ENCODE data around the gene PLEKHH1.
"Not testable (repeated sequence)": the region's sequence is repeated elsewhere in the genome, so short reads cannot be mapped to it uniquely, and the experiment has no call there.

PLEKHH1 gene

DNA sequence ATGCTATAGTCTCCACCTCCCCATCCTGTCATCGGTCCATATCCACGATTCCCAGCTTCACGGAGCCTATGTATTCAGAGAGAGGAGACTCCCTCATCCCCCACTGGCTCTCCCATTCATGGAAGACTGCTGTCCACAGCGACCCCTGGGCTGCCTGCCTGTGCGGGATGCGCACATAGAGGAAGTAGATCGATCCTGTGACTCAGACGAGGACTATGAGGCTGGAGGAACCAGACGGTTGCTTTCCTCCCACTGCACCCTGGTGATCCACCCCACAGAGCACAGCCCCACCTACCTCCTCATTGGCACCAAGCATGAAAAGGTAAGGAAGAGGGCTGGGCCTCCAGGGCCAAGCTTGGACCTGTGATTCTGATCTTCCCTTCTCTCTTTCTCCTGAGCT is 42.6 kb downstream of the PLEKHH1 start:
- no peak for DNase-seq (ENCODE audit: low read depth, low spot score)

DNA sequence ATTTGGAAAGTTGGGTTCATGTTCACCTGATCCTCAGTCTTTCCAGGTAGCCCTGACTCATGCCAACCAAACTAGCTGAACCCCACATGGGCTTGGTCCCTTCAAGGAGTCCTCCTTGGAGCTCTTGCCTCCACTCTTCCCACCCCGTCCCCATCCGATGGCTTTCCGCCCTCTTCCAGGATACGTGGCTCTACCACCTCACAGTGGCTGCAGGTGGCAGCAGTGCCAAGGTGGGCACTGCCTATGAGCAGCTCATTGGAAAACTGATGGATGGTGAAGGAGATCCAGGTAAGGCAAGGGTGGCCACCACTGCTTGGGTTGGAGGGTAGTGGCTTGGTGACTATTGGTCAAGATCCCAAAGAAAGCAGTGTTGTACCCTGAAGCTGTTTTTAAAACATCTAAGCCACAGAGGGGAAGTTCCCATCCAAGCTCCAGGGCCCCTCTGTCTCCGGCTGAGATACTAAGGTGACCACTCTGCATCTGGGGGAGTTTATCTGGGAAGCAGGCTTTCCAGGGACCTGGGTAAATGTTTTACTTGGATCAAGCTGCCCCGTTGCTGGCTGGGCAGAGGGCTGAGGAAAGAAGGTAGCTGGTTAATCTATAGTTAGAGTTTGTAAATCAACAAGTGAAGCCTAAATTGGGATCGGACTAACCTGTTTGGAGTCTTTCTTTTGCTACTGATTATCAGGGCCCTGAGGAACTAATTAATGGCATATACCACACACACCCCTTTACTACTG is 43.3 kb downstream of the PLEKHH1 start:
- H3K4me3 ChIP-seq (ENCODE audit: low read length), result no peak overlapping the region
- DNase-seq (ENCODE audit: low read depth, low spot score), result no peak

More for the DNA sequence above, 42.6 kb downstream of the PLEKHH1 start:
- no peak overlapping the region for H3K4me3 ChIP-seq (ENCODE audit: low read length)

DNA sequence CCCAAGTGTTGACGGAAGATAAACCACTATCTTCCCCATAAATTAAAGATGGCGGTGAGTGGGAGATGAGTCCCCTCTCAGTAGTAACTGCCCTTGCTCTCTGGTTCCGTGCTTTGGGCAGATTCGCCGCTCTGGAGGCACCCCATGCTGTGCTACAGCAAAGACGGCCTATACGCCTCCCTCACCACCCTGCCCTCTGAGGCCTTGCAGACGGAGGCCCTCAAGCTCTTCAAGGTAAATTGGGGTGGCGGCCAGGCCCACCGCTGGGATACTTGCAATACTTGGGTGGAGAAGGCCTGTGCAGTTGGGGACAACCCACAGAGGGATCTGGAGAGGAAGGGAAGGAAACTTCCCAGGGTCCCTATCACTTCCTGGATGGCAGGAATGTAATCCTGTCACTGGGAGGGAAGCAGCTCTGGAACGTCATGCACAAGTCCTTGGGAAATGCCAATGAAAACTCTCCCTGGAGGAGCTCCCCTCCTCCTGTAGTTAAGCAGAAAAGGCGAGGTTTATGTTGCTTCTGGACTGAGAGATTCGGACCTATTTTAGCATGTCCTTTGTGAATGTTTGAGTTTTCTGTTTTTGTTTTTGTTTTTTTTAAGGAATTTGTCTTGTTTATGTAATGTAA is 44.2 kb downstream of the PLEKHH1 start:
- DNase-seq (ENCODE audit: low read depth, low spot score), result no peak
- no peak overlapping the region for H3K4me3 ChIP-seq (ENCODE audit: low read length)

DNA sequence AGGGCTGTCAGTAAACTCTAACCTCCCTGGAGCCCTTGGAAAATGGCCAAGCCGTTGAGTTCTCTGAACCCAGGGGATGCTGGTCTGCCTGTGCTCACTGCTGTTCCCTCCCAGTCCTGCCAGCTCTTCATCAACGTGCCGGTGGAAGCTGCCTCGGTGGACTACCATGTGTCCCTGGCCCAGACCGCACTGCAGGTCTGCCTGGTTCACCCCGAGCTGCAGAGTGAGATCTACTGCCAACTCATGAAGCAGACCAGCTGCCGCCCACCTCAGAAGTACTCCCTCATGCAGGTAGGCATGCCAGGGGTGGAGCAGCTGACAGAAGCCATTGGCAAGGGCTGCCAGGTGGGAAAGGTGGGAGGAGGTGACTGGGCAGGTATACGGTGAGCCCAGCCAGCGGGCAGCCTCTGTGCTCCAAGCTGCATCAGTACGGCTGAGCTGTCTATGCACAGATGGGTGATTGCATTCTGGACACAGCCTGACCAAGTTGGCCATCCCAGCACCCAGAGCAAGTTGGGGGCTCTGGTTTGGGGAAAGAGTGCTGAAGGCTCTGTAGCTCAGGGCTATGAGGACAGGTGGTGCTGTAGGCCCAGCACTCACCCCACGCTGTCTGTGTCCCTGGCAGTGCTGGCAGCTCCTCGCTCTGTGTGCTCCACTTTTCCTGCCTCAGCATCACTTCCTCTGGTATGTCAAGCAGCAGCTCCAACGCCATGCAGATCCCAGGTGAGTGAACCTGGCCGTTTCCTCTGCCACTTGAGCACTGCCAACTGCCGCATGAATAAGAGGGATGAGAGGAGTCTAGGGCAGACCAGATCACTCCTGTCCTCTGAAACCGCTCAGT is 45.0 kb downstream of the PLEKHH1 start:
- H3K4me3 ChIP-seq (ENCODE audit: low read length), result no peak overlapping the region
- no peak for DNase-seq (ENCODE audit: low read depth, low spot score)

DNA sequence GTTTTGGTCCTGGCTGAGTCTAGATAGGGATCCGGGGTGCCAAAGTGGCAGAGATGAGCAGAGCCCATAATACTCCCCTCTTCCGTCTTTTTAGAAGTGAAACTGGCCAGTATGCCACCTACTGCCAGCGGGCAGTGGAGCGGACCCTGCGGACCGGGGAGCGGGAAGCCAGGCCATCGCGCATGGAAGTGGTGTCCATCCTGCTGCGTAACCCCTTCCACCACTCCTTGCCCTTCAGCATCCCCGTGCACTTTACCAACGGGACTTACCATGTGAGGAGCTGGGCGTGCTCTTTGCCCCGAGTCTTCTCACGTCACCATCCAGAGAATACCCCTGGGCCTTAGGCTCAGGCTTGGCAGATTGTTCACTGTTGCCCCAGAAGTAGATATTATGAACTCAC is 46.0 kb downstream of the PLEKHH1 start:
- DNase-seq (ENCODE audit: low read depth, low spot score), result no peak
- no peak overlapping the region for H3K4me3 ChIP-seq (ENCODE audit: low read length)

DNA sequence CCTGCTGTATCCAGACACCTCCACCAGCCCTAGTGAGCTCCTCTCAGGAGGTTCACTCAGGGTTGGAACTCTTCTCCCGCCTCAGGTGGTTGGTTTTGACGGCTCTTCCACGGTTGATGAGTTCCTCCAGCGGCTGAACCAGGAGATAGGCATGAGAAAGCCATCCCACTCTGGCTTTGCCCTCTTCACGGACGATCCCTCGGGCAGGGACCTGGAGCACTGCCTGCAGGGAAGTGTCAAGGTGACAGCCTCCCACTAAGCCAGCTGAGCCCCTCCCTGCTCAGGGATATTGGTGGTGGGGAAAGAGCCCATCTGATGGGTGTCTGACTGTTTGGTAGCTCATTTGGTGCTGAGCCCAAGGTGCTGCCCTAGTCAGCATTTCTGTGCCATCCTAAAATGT is 46.5 kb downstream of the PLEKHH1 start:
- DNase-seq (ENCODE audit: low read depth, low spot score), result no peak
- H3K4me3 ChIP-seq (ENCODE audit: low read length), result no peak overlapping the region

DNA sequence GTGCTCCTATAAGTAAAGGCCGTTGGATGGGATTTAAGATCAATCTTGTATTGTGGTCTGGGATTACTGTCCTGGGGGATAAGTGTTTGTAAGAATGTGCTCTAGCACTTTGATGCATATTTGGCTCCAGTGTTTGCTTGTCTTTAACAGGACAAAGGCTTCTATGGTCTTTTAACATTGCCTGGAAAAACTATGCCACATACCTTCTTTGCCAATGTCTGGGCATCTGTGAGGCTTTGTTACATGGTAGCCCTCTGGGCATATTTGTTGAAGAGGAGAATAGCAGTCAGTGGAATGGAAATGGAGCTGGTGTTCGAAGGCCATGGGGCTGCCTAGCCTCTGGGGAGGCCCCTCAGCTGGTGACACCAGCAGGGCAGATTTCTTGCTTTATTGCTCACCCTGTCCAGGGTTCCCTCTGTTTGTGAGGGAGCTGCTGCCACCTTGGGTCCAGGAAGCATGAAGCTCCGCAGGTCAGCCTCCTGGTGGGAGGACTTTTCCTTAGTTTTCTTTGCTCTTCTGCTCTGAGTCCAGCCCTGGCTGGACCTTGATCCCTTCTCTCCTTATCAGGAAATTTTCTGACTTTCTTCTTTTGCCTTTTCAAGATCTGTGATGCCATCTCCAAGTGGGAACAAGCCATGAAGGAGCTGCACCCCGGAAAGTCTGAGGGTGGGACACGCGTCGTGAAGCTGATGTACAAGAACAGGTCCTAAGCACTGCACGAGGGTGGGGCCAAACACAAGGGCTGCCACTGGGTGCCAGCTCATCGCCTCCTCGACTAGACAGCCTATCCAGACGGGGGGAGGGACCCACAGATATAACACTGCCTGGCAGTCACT is 47.5 kb downstream of the PLEKHH1 start:
- no peak for DNase-seq (ENCODE audit: low read depth, low spot score)
- no peak overlapping the region for H3K4me3 ChIP-seq (ENCODE audit: low read length)

DNA sequence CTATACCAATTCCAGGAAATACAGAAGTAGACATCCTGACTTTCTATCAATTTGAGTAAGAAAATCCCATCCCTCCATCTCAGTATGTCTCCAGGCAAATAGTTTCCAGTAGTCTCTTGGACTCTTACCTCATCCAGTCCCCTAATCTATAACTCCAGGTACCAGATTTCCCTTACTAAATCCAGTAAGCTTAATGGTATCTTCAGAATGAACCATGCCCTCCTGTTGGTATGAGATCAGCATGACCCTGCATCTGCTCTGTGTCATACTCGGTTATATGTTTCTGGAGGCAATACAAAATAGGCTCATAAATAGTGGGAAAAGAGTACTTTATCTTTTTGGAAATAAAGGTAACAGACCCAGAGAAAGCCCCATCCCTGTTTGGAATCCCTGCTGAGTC is 48.6 kb downstream of the PLEKHH1 start:
- H3K4me3 ChIP-seq (ENCODE audit: low read length), result no peak overlapping the region
- DNase-seq (ENCODE audit: low read depth, low spot score), result no peak

DNA sequence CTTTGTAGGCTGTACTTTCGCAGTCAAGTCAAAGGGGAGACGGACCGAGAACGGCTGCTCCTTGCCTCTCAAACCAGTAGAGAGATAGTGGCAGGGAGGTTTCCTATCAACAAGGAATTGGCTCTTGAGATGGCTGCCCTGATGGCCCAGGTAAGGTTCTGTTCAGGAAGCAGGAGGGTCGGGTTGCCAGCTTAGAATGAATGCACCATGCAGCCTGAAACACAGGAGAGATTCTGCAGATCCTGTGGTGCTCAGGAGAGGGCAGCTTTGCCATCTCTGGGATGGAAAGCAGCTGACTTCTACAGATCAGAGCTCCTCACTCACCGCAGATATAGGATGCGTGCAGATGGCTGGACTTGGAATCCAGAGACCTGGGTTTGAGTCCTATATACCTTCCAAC is 49.0 kb downstream of the PLEKHH1 start:
- no peak overlapping the region for H3K4me3 ChIP-seq (ENCODE audit: low read length)
- no peak for DNase-seq (ENCODE audit: low read depth, low spot score)

DNA sequence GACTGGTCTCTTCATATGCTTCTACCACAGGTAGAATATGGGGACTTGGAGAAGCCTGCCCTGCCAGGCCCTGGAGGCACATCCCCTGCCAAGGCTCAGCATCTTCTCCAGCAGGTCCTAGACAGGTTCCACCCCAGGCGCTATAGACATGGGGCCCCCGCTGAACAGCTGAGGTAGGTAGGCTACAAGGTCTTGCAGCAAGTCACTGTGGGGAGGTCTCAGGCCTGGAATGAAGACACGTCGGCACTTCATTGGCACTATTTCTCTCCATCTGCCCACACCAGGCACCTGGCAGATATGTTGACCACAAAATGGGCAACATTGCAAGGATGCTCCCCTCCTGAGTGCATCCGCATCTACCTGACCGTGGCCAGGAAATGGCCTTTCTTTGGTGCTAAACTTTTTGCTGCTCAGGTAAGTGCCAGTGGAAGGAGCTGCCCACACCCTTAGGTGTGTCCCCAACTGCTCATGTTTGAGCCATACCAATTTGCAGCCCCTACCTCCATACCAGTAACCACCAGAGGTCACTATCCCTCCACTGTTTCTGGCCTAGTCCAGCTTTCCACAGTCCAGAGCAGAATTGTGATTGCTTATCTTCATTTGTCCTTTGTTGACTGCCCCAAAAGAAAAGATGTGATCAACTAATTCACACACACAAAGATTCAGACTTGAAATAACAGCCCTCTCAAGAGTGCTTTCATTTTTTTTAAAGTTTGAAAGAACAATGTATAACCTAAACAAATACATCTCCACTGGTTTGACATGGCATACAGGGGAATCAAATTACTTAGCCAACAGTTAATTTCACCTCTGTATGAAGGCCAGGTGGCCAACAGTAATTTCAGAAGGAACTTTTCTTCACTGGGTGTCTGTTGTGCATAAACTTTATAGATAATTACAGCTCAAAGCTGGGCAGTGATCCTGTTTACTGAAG is 50.9 kb downstream of the PLEKHH1 start:
- H3K4me3 ChIP-seq (ENCODE audit: low read length), result no peak overlapping the region
- no peak for DNase-seq (ENCODE audit: low read depth, low spot score)

DNA sequence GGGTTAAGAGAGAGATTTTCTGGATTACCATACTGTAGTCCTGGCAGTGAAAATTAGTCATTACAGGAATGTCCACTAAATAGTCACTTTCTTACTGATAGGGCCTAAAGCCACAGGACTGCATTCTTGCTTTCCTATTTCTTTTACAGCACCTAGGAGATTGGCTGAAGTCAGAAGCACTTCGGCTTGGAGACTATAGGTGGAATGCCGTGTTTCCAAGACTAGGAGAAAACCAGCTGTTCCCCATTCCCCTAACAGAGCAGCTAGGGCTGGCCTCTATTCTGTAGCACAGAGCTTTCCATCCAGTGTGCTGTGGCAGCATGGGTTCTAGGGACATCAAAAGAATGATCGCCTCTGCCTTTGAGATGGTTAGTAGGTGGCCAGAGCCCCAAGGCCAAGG is 51.9 kb downstream of the PLEKHH1 start:
- no peak overlapping the region for H3K4me3 ChIP-seq (ENCODE audit: low read length)
- DNase-seq (ENCODE audit: low read depth, low spot score), result no peak

DNA sequence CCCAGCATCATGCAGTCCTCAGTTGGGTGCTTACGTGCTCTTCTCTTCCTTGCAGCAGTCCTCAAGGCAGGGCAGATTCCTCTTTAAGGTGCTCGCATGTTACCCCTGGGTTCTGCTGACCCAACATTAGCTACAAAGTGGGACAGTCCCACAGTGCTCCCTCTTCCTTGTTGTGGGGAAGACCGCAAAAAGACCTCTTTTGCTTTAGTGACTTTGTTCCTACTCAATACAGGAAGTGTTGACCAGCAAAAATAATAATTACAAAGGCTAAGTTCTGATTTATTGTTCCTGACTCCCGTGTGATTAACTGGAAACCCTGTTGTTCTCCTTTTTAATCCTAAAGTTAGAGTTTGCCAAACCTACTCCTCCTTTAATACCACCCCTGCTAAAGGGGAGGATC is 53.3 kb downstream of the PLEKHH1 start:
- no peak for DNase-seq (ENCODE audit: low read depth, low spot score)
- H3K4me3 ChIP-seq (ENCODE audit: low read length), result no peak overlapping the region

DNA sequence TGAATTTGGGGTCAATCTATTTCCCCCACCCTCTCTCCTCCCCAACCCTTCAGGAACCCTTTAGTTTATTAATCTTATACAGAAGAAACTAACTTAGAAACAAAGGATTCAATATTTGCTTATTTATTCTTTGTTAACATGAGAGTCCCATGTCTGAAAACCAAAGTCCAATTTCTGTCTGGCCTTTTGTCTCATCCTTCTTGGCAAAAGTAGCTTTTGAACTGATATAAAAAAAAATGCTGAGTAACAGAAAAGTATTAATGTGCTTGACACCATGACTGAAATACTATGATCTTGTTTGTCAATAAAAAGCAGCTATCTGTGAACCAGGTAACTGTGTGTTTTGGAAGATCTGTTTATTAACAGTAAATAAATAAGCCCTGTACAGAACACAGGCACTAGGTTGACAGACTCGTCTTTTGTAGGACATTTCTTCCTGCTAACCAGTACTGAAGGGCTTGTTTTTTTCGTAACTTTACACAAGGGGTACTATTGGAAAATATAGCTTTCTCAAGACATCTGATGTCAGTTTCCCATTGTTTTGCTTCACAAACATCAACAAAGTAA is 56.2 kb downstream of the PLEKHH1 start:
- no peak for DNase-seq (ENCODE audit: low read depth, low spot score)
- no peak overlapping the region for H3K4me3 ChIP-seq (ENCODE audit: low read length)

DNA sequence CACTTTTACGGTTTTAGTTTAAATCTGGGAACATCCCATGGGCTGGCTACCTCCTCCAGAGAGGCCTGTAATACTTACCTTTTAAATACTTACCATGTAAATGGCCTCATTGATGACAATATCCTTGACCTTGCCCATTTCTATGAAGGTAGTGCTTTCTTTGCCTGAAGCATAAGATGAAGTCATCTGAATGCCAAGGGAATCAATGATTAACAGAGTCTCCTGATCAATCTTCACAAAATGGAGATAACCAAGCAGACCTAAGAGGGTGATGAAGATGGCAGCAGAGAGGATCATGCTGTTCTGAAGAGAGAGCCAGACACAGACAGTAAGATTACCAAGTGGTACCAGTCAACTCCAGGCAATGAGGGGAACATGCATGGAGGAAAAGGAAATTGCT is 60.6 kb downstream of the PLEKHH1 start:
- DNase-seq (ENCODE audit: low read depth, low spot score), result not testable (repeated sequence)

DNA sequence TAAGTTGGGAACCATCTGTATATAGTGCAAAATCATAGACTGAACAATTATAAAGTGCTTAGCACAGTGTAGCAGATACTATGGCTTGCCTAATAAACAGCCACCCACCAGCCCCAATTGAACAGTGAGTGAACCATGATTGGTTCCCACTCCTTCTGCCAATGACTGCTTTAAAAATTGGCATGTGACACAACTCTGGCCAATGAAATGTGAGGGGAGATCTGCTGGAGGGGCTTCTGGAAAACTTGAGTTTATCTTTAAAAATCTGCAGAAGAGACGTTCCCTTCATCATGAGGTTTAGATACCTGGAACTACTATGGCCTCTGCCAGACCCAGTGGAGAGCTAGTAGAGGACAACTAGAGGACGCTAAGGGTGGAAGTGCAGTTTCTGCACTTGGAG is 62.3 kb downstream of the PLEKHH1 start:
- no peak for DNase-seq (ENCODE audit: low read depth, low spot score)
- H3K4me3 ChIP-seq (ENCODE audit: low read length), result no peak overlapping the region

More for the DNA sequence above, 60.6 kb downstream of the PLEKHH1 start:
- not testable (repeated sequence) for H3K4me3 ChIP-seq (ENCODE audit: low read length)

DNA sequence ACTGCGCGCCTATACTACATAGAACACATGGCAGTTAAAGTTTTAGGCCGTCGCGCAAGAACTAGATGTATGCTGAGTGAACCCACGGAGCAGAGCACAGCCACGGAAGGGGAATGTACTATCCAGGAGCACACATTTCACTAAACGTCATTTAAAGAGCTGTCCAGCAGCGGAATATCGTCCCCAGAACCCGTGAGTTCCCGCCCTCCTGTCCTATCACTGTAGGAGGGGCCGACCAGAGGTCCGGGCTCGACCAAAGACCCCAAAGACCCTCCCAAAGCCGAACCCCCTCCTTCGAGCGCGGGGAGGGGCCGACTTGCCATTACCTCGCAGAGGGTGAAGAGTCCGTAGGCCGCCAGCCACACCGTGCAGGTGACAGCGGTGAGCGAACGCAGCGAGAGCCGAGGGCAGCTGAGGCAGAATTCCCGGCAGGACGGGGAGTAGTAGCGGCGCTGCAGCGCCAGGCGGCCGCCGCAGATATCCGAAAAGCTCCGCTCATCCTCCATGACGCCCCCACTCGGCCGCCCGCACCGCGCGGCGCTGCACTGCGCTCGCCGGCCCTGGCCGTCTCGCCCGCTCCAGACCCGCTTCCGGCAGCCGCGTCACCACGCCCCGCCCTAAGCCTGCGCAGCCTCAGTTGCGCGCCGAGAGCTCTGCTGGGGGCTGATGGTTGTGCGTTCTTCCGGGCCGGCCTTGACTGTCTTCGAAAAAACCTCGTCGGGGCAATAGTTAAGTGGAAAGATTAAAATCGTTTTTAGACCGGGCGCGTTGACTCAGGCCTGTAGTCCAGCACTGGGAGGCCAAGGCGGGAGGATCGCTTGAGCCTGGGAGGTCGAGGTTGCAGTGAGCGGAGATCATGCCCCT is 66.8 kb downstream of the PLEKHH1 start, which contains the start of gene PIGH:
Gene PIGH, minus strand, starts transcription at position 571 of the 864 bp plus-strand sequence. Its CDS starts 65 bp downstream, at position 506.
- peak; percentile 82 for DNase-seq (ENCODE audit: low read depth, low spot score)
- H3K4me3 ChIP-seq (ENCODE audit: low read length), result peak within 1 kb of the TSS; percentile 88

DNA sequence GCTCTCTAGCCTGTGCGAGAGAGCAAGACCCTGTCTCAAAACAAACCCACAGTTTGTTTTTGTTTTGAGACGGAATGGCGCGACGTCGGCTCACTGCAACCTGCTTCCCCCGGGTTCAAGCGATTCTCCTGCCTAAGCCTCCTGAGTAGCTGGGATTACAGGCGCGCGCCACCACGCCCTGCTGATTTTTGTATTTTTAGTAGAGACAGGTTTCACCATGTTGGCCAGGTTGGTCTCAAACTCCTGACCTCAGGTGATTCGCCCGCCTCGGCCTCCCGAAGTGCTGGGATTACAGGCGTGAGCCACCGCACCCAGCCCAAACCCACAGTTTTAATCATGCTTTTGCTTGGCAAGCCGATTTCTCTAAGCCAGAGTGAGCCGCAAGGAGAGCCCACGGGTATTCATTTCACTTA is 67.5 kb downstream of the PLEKHH1 start:
- H3K4me3 ChIP-seq (ENCODE audit: low read length), result peak overlapping the region; percentile 88

More for the DNA sequence above, 67.5 kb downstream of the PLEKHH1 start:
- not testable (repeated sequence) for DNase-seq (ENCODE audit: low read depth, low spot score)
